ENCODE results near the gene C15orf61.

- TF ChIP-seq, protein P1, sequence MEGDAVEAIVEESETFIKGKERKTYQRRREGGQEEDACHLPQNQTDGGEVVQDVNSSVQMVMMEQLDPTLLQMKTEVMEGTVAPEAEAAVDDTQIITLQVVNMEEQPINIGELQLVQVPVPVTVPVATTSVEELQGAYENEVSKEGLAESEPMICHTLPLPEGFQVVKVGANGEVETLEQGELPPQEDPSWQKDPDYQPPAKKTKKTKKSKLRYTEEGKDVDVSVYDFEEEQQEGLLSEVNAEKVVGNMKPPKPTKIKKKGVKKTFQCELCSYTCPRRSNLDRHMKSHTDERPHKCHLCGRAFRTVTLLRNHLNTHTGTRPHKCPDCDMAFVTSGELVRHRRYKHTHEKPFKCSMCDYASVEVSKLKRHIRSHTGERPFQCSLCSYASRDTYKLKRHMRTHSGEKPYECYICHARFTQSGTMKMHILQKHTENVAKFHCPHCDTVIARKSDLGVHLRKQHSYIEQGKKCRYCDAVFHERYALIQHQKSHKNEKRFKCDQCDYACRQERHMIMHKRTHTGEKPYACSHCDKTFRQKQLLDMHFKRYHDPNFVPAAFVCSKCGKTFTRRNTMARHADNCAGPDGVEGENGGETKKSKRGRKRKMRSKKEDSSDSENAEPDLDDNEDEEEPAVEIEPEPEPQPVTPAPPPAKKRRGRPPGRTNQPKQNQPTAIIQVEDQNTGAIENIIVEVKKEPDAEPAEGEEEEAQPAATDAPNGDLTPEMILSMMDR (IDR thresholded peaks at IDR 0.05), result no peak
- TF ChIP-seq POLR2A (IDR thresholded peaks at IDR 0.05) (no peak), POLR2AphosphoS5 (IDR thresholded peaks at IDR 0.05) (no peak)
These were observed 38.6 kb downstream of the C15orf61 start for GRCh38 chr15:67559576-67559975.
